IMR-90 (cell line): ENCODE results near the gene NACC2. TPM values are rescaled to one million over a fixed set of nuclear protein-coding genes. Genes with fewer than 3 reads are reported as not detected.

Source experiments
- CTCF ChIP-seq: conservative IDR thresholded peaks from 2 replicates; pipeline ENCODE4 v1.5.1; 2012; ENCODE audit warnings: mild to moderate bottlenecking, low read depth, low read length, improper control_type of control experiment
- polyA plus RNA-seq, 3 experiments: library from polyadenylated mRNA; depleted of rRNA; stranded (reverse); fragments of >200 nt; gene quantifications; 2 replicates each; pipeline ENCODE4 v1.2.3, GENCODE V29; 2012; ENCODE audit warnings: low replicate concordance in 1 of 3
- total RNA-seq: library from RNA; depleted of rRNA; stranded (reverse); fragments of >200 nt; gene quantifications from 2 replicates; pipeline ENCODE4 v1.2.3, GENCODE V29; 2012
- TF ChIP-seq, protein P1 (sequence below): fragments of 150-350 bp; IDR thresholded peaks from 2 replicates; pipeline ENCODE4 v1.6.1; 2017; ENCODE audit warnings: mild to moderate bottlenecking, antibody characterized with exemption, low read length, low read depth

NACC2 gene
- total and polyA plus RNA-seq, 2 of the 4 experiments (the other 2 are of a cell fraction), result 7.9 to 19.0 TPM

GRCh38 chr9:136088481-136088938, 6.6 kb downstream of the NACC2 start (continued):
- no peak for TF ChIP-seq CTCF
- TF ChIP-seq, protein P1, sequence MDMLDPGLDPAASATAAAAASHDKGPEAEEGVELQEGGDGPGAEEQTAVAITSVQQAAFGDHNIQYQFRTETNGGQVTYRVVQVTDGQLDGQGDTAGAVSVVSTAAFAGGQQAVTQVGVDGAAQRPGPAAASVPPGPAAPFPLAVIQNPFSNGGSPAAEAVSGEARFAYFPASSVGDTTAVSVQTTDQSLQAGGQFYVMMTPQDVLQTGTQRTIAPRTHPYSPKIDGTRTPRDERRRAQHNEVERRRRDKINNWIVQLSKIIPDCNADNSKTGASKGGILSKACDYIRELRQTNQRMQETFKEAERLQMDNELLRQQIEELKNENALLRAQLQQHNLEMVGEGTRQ, result no peak
